ENCODE data around the gene ZNF652. TPM values are rescaled to one million over a fixed set of nuclear protein-coding genes. Genes with fewer than 3 reads are reported as not detected.

ZNF652 gene
- total and polyA plus RNA-seq, 4 donors, result 6.8 to 48.9 (median 37.8) TPM

- ATAC-seq (ENCODE audit: insufficient read depth, low FRiP score) (no peak), DNase-seq (no peak)
- WGBS, 2 donors, result 100% methylated on average over 1 of the region's 1 CpG
- Histone ChIP-seq H3K36me3 (ENCODE audit: control insufficient read depth in 4 of 4, insufficient read depth in 4 of 4, low read length in 4 of 4) (no peaks in the 10 kb centered on the region), H3K27ac (ENCODE audit: low read depth in 1 of 2, low read length in 1 of 2) (no peak overlapping the region), H3K4me3 (no peak overlapping the region), H3K4me1 (ENCODE audit: control insufficient read depth in 5 of 5, insufficient read depth in 5 of 5, low read length in 5 of 5) (no peaks in the 10 kb centered on the region), H3K27me3 (ENCODE audit: control insufficient read depth in 3 of 3, insufficient read depth in 3 of 3, low read length in 2 of 3) (no peaks in the 10 kb centered on the region), H3K9ac (ENCODE audit: insufficient read depth in 1 of 2, low read length in 2 of 2) (no peak overlapping the region), H3K9me3 (ENCODE audit: control insufficient read depth in 4 of 4, insufficient read depth in 3 of 4, low read length in 3 of 4) (peaks cover 0 to 1% (median 0%) of the 10 kb centered on the region in 4 donors)
- TF ChIP-seq CTCF (IDR thresholded peaks at IDR 0.05; ENCODE audit: control extremely low read depth, extremely low read depth), result no peak
Measured at GRCh38 chr17:49375544-49375943, 13.5 kb upstream of the ZNF652 start.

- WGBS, 2 donors, result 94 to 95% methylated on average over 6 of the region's 6 CpGs
- Histone ChIP-seq H3K27me3 (ENCODE audit: control insufficient read depth in 3 of 3, insufficient read depth in 3 of 3, low read length in 2 of 3) (no peaks in the 10 kb centered on the region), H3K27ac (ENCODE audit: low read depth in 1 of 2, low read length in 1 of 2) (no peak overlapping the region), H3K9ac (ENCODE audit: insufficient read depth in 1 of 2, low read length in 2 of 2) (no peak overlapping the region), H3K4me1 (ENCODE audit: control insufficient read depth in 5 of 5, insufficient read depth in 5 of 5, low read length in 5 of 5) (no peaks in the 10 kb centered on the region), H3K9me3 (ENCODE audit: control insufficient read depth in 4 of 4, insufficient read depth in 3 of 4, low read length in 3 of 4) (peaks cover 0 to 1% (median 0%) of the 10 kb centered on the region in 4 donors), H3K4me3 (no peak overlapping the region), H3K36me3 (ENCODE audit: control insufficient read depth in 4 of 4, insufficient read depth in 4 of 4, low read length in 4 of 4) (no peaks in the 10 kb centered on the region)
- ATAC-seq (ENCODE audit: insufficient read depth, low FRiP score) (no peak), DNase-seq (no peak)
- no peak for TF ChIP-seq CTCF (IDR thresholded peaks at IDR 0.05; ENCODE audit: control extremely low read depth, extremely low read depth)
Measured at GRCh38 chr17:49373115-49373514, 11.1 kb upstream of the ZNF652 start.

GRCh38 chr17:49372425-49372824, 10.4 kb upstream of the ZNF652 start:
- Histone ChIP-seq H3K27me3 (ENCODE audit: control insufficient read depth in 3 of 3, insufficient read depth in 3 of 3, low read length in 2 of 3) (no peaks in the 10 kb centered on the region), H3K9ac (ENCODE audit: insufficient read depth in 1 of 2, low read length in 2 of 2) (no peak overlapping the region), H3K36me3 (ENCODE audit: control insufficient read depth in 4 of 4, insufficient read depth in 4 of 4, low read length in 4 of 4) (no peaks in the 10 kb centered on the region), H3K9me3 (ENCODE audit: control insufficient read depth in 4 of 4, insufficient read depth in 3 of 4, low read length in 3 of 4) (no peaks in the 10 kb centered on the region), H3K4me1 (ENCODE audit: control insufficient read depth in 5 of 5, insufficient read depth in 5 of 5, low read length in 5 of 5) (no peaks in the 10 kb centered on the region), H3K4me3 (no peak overlapping the region), H3K27ac (ENCODE audit: low read depth in 1 of 2, low read length in 1 of 2) (no peak overlapping the region)
- TF ChIP-seq CTCF (IDR thresholded peaks at IDR 0.05; ENCODE audit: control extremely low read depth, extremely low read depth), result no peak
- 73 to 77% methylated on average over 7 of the region's 7 CpGs for WGBS, 2 donors
- DNase-seq (no peak), ATAC-seq (ENCODE audit: insufficient read depth, low FRiP score) (no peak)
